ENCODE data around the gene PLCB1.

DNA sequence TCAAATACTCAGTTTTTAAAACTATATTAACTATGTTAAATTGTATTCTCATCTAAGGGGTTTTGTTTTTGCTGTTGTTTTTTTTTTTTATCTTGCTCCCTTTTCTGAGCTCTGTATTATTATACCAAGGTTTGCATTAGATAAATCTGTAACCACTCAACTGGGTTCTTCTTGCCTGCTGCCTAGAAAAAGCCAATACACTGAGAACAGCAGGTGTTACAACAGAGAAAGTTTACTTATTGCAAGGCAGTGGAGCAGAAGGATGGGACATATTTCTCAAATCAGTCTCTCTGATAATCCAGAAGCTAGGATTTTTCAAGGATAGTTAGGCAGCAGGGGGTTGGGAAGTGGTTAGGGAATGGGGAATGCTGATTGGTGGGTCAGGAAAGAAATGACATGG, 558.0 kb downstream of the PLCB1 start:
- TF ChIP-seq, protein P1, sequence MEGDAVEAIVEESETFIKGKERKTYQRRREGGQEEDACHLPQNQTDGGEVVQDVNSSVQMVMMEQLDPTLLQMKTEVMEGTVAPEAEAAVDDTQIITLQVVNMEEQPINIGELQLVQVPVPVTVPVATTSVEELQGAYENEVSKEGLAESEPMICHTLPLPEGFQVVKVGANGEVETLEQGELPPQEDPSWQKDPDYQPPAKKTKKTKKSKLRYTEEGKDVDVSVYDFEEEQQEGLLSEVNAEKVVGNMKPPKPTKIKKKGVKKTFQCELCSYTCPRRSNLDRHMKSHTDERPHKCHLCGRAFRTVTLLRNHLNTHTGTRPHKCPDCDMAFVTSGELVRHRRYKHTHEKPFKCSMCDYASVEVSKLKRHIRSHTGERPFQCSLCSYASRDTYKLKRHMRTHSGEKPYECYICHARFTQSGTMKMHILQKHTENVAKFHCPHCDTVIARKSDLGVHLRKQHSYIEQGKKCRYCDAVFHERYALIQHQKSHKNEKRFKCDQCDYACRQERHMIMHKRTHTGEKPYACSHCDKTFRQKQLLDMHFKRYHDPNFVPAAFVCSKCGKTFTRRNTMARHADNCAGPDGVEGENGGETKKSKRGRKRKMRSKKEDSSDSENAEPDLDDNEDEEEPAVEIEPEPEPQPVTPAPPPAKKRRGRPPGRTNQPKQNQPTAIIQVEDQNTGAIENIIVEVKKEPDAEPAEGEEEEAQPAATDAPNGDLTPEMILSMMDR (IDR thresholded peaks at IDR 0.05; ENCODE audit: insufficient read depth, low read depth, low read length) = no peak
- no peak for TF ChIP-seq EZH2 (IDR thresholded peaks at IDR 0.05; ENCODE audit: insufficient read depth, low read length)

All from astrocyte (in vitro differentiated cells and primary cell).